ENCODE data around the gene RAB40C. TPM values are rescaled to one million over a fixed set of nuclear protein-coding genes. Genes with fewer than 3 reads are reported as not detected.

Gene RAB40C
- polyA plus RNA-seq, 1 donor (not counting 4 experiments of a cell fraction or from before 2014, with no cell fraction given) = 4.0 TPM

DNA sequence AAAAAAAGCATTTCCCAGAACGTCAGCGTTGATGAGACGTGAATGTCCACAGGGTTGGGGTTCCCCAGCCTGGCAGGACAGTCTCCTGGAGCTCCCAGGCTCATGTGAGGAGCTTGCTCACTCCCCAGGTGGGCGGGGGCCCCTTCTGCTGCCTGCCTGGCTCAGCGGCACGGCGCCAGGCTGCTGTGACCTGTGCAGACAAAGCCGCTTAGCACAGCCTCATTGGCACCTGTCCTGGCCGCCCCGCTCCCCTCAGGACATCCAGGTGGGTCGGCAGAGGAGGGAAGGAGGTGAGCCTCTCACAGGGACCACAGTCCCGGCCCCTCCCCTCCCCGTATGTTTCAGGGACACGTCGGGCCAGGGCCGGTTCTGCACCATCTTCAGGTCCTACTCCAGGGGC, 28.0 kb downstream of the RAB40C start:
- dilution Hi-C loops (cut with MboI; ENCODE audit: extremely low pct_ligation_motif_present, low sequenced_read_pairs) = no loop called here
- FAIRE-seq = no peak

DNA sequence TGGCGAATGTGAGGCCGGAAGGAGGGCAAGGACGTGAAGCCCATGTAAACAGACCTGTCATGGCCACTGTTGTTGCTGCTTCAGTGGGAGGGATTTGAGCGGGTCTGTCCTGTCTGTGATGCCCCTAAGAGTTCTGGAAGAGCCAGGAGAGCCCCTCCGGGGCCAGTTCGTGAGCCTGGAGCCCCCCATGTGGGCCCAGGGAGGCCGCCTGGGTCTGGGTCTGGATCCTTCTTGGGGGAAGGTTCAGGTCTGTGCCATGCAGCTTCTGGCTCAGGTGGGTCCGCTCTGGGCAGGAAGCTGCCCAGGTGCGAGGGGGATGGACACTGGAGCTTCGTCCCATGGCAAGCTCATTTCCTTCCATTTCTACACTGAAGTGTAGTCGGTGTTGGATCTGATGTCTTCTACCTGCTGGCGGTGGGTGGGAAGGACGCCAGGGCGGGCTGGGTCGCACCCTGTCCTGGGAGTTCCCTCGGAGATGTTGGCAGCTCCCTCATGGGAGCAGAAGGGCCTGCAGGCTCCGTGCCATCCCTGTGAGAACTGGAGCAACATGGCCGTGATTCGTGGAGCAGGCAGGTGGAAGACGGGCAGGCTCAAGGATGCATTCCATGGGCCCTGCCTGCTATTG, 29.7 kb downstream of the RAB40C start:
- Histone ChIP-seq H3K27me3 (ENCODE audit: control insufficient read depth, extremely low read depth, insufficient read depth, low read length) (peaks cover 21% of the 10 kb centered on the region), H3K4me2 (ENCODE audit: control insufficient read depth, extremely low read depth, insufficient read depth, low read depth, low read length) (no peak overlapping the region), H3K9me1 (ENCODE audit: control insufficient read depth, extremely low read depth, insufficient read depth, low read length) (no peaks in the 10 kb centered on the region), H3K9ac (ENCODE audit: control insufficient read depth, extremely low read depth, insufficient read depth, low read length) (no peak overlapping the region), H3K27ac (ENCODE audit: control insufficient read depth, insufficient read depth, low read length) (no peak overlapping the region), H3K4me3 (ENCODE audit: control insufficient read depth in 2 of 3, extremely low read depth in 1 of 3, insufficient read depth in 2 of 3, low read depth in 1 of 3, low read length in 3 of 3) (no peak overlapping the region), H4K20me1 (ENCODE audit: control insufficient read depth, extremely low read depth, insufficient read depth, low read length) (peaks cover 11% of the 10 kb centered on the region), H2AFZ (ENCODE audit: control insufficient read depth, low read length) (no peak overlapping the region), H3K4me1 (ENCODE audit: control insufficient read depth, extremely low read depth, insufficient read depth, low read length) (peaks cover 20% of the 10 kb centered on the region), H3K79me2 (ENCODE audit: control insufficient read depth, insufficient read depth, low read length) (no peaks in the 10 kb centered on the region), H3K9me3 (ENCODE audit: control insufficient read depth, low read depth, low read length) (no peaks in the 10 kb centered on the region), H3K36me3 (ENCODE audit: control insufficient read depth in 2 of 2, extremely low read depth in 1 of 2, insufficient read depth in 2 of 2, low read length in 2 of 2) (peaks cover 0 to 4% of the 10 kb centered on the region in 2 experiments)
- TF ChIP-seq, protein P1, sequence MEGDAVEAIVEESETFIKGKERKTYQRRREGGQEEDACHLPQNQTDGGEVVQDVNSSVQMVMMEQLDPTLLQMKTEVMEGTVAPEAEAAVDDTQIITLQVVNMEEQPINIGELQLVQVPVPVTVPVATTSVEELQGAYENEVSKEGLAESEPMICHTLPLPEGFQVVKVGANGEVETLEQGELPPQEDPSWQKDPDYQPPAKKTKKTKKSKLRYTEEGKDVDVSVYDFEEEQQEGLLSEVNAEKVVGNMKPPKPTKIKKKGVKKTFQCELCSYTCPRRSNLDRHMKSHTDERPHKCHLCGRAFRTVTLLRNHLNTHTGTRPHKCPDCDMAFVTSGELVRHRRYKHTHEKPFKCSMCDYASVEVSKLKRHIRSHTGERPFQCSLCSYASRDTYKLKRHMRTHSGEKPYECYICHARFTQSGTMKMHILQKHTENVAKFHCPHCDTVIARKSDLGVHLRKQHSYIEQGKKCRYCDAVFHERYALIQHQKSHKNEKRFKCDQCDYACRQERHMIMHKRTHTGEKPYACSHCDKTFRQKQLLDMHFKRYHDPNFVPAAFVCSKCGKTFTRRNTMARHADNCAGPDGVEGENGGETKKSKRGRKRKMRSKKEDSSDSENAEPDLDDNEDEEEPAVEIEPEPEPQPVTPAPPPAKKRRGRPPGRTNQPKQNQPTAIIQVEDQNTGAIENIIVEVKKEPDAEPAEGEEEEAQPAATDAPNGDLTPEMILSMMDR (optimal IDR thresholded peaks at IDR 0.05 in 1 of 3, IDR thresholded peaks at IDR 0.05 in 1 of 3, conservative IDR thresholded peaks at IDR 0.05 in 1 of 3; ENCODE audit: extremely low read depth in 1 of 3, insufficient read depth in 2 of 3, low read length in 3 of 3) = no peak
- TF ChIP-seq EZH2 (IDR thresholded peaks at IDR 0.05; ENCODE audit: low read length) = no peak
- FAIRE-seq = no peak
- dilution Hi-C loops (cut with MboI; ENCODE audit: extremely low pct_ligation_motif_present, low sequenced_read_pairs) = no loop called here
- no peak for DNase-seq (ENCODE audit: low read depth, low spot score)

More for the DNA sequence above, 28.0 kb downstream of the RAB40C start:
- Histone ChIP-seq H3K4me1 (ENCODE audit: control insufficient read depth, extremely low read depth, insufficient read depth, low read length) (peaks cover 19% of the 10 kb centered on the region), H4K20me1 (ENCODE audit: control insufficient read depth, extremely low read depth, insufficient read depth, low read length) (peaks cover 11% of the 10 kb centered on the region), H3K4me3 (ENCODE audit: control insufficient read depth in 2 of 3, extremely low read depth in 1 of 3, insufficient read depth in 2 of 3, low read depth in 1 of 3, low read length in 3 of 3) (no peak overlapping the region), H3K9me3 (ENCODE audit: control insufficient read depth, low read depth, low read length) (no peaks in the 10 kb centered on the region), H3K9me1 (ENCODE audit: control insufficient read depth, extremely low read depth, insufficient read depth, low read length) (no peaks in the 10 kb centered on the region), H3K9ac (ENCODE audit: control insufficient read depth, extremely low read depth, insufficient read depth, low read length) (no peak overlapping the region), H3K79me2 (ENCODE audit: control insufficient read depth, insufficient read depth, low read length) (no peaks in the 10 kb centered on the region), H3K4me2 (ENCODE audit: control insufficient read depth, extremely low read depth, insufficient read depth, low read depth, low read length) (no peak overlapping the region), H2AFZ (ENCODE audit: control insufficient read depth, low read length) (no peak overlapping the region), H3K36me3 (ENCODE audit: control insufficient read depth in 2 of 2, extremely low read depth in 1 of 2, insufficient read depth in 2 of 2, low read length in 2 of 2) (peaks cover 0 to 3% of the 10 kb centered on the region in 2 experiments), H3K27ac (ENCODE audit: control insufficient read depth, insufficient read depth, low read length) (no peak overlapping the region), H3K27me3 (ENCODE audit: control insufficient read depth, extremely low read depth, insufficient read depth, low read length) (peaks cover 21% of the 10 kb centered on the region)
- TF ChIP-seq, protein P1 (optimal IDR thresholded peaks at IDR 0.05 in 1 of 3, IDR thresholded peaks at IDR 0.05 in 1 of 3, conservative IDR thresholded peaks at IDR 0.05 in 1 of 3; ENCODE audit: extremely low read depth in 1 of 3, insufficient read depth in 2 of 3, low read length in 3 of 3) = no peak
- TF ChIP-seq EZH2 (IDR thresholded peaks at IDR 0.05; ENCODE audit: low read length) = no peak
- DNase-seq (ENCODE audit: low read depth, low spot score) = no peak

Measured in keratinocyte (primary cell).